ENCODE measurements around the gene EPHB1. TPM values are rescaled to one million over a fixed set of nuclear protein-coding genes. Genes with fewer than 3 reads are reported as not detected.

Gene EPHB1
- total and polyA plus RNA-seq, 2 of the 13 experiments (the other 11 are each of a cell fraction or from before 2014, with no cell fraction given) = 0.07 to 0.21 TPM

DNA sequence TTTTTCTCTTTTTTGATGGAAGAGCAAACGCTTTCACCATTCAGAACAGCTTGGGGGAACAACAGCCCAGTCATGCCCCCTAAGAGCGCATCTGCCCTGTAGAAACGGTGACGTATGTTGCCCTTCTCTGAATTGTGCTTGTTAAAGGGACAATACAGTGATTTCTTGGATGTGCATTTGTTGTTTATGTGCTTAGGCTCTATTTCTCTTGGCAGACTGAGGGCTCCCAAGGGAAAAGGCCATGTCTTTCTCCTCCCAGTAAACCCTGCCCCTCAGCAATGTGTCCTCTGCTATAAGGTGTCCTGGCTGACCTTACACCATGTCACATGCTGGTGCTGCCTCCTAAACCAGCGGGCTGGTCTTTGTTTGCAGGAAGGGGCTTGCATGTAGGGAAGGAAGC is 346.1 kb downstream of the EPHB1 start:
- Histone ChIP-seq H3K27ac (ENCODE audit: extremely low read length, insufficient read depth, low read length) (no peak overlapping the region), H3K4me1 (ENCODE audit: insufficient read depth, low read length) (no peaks in the 10 kb centered on the region), H2AFZ (ENCODE audit: low read length) (no peak overlapping the region), H3K9me3 (ENCODE audit: low read length) (no peaks in the 10 kb centered on the region), H3K4me2 (ENCODE audit: low read depth, low read length) (no peak overlapping the region), H3K4me3 (replicated peaks in 1 of 3; ENCODE audit: insufficient read depth in 1 of 3, low read depth in 2 of 3, low read length in 3 of 3) (no peak overlapping the region), H3K9ac (ENCODE audit: insufficient read depth, low read depth, low read length) (no peak overlapping the region), H3K27me3 (ENCODE audit: control insufficient read depth in 1 of 2, insufficient read depth in 2 of 2, low read length in 2 of 2) (no peaks in the 10 kb centered on the region), H4K20me1 (ENCODE audit: insufficient read depth, low read length) (no peaks in the 10 kb centered on the region), H3K79me2 (ENCODE audit: insufficient read depth, low read length) (no peaks in the 10 kb centered on the region), H3K36me3 (replicated peaks in 1 of 2; ENCODE audit: control insufficient read depth in 1 of 2, insufficient read depth in 2 of 2, low read length in 2 of 2) (no peaks in the 10 kb centered on the region)
- TF ChIP-seq, protein P1, sequence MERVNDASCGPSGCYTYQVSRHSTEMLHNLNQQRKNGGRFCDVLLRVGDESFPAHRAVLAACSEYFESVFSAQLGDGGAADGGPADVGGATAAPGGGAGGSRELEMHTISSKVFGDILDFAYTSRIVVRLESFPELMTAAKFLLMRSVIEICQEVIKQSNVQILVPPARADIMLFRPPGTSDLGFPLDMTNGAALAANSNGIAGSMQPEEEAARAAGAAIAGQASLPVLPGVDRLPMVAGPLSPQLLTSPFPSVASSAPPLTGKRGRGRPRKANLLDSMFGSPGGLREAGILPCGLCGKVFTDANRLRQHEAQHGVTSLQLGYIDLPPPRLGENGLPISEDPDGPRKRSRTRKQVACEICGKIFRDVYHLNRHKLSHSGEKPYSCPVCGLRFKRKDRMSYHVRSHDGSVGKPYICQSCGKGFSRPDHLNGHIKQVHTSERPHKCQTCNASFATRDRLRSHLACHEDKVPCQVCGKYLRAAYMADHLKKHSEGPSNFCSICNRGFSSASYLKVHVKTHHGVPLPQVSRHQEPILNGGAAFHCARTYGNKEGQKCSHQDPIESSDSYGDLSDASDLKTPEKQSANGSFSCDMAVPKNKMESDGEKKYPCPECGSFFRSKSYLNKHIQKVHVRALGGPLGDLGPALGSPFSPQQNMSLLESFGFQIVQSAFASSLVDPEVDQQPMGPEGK (CRISPR knock-in tag; IDR thresholded peaks at IDR 0.05) = no peak
- TF ChIP-seq RCOR2 (CRISPR knock-in tag; IDR thresholded peaks at IDR 0.05) (no peak), MEIS1 (CRISPR knock-in tag; IDR thresholded peaks at IDR 0.05; ENCODE audit: borderline replicate concordance) (no peak), ZNF781 (CRISPR knock-in tag; IDR thresholded peaks at IDR 0.05; ENCODE audit: borderline replicate concordance, not compliant biosample characterization) (no peak)
- TF ChIP-seq, protein P2, sequence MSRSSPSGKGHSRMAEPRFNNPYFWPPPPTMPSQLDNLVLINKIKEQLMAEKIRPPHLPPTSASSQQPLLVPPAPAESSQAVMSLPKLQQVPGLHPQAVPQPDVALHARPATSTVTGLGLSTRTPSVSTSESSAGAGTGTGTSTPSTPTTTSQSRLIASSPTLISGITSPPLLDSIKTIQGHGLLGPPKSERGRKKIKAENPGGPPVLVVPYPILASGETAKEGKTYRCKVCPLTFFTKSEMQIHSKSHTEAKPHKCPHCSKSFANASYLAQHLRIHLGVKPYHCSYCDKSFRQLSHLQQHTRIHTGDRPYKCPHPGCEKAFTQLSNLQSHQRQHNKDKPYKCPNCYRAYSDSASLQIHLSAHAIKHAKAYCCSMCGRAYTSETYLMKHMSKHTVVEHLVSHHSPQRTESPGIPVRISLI (CRISPR knock-in tag; IDR thresholded peaks at IDR 0.05; ENCODE audit: borderline replicate concordance) = no peak
- POLR2A ChIA-PET = no interaction called here
- intact Hi-C loops (cut with micrococcal nuclease; ENCODE audit: unreplicated experiment) = no loop called here
- ATAC-seq (no peak), FAIRE-seq (no peak), DNase-seq (ENCODE audit: low spot score) (no peak)
- in situ Hi-C loops (cut with HindIII; ENCODE audit: extremely low pct_ligation_motif_present, low pct_unique_long_range_greater_than_20kb) = no loop called here
- no TSS peak for BruUV-seq (replicated peaks)
- 10% methylated on average over 5 of the region's 5 CpGs for WGBS (ENCODE audit: low lambda C conversion rate)
- CTCF ChIA-PET (ENCODE audit: low intra/inter-chr PET ratio, low total read pairs) = no interaction called here

- no peaks in the 10 kb centered on the region for H3K79me2 ChIP-seq (ENCODE audit: insufficient read depth, low read length)
- no peaks in the 10 kb centered on the region for H4K20me1 ChIP-seq (ENCODE audit: insufficient read depth, low read length)
- intact Hi-C loops (cut with micrococcal nuclease; ENCODE audit: unreplicated experiment) = no loop called here
- H3K4me1 ChIP-seq (ENCODE audit: insufficient read depth, low read length) = no peaks in the 10 kb centered on the region
- no peak overlapping the region for H2AFZ ChIP-seq (ENCODE audit: low read length)
- DNase-seq (ENCODE audit: low spot score) = no peak
- ChIA-PET CTCF (ENCODE audit: low intra/inter-chr PET ratio, low total read pairs) (no interaction called here), POLR2A (no interaction called here)
- in situ Hi-C loops (cut with HindIII; ENCODE audit: extremely low pct_ligation_motif_present, low pct_unique_long_range_greater_than_20kb) = no loop called here
- H3K4me2 ChIP-seq (ENCODE audit: low read depth, low read length) = no peak overlapping the region
- no peak overlapping the region for H3K4me3 ChIP-seq (replicated peaks in 1 of 3; ENCODE audit: insufficient read depth in 1 of 3, low read depth in 2 of 3, low read length in 3 of 3)
- no peak overlapping the region for H3K9ac ChIP-seq (ENCODE audit: insufficient read depth, low read depth, low read length)
- FAIRE-seq = no peak
- BruUV-seq (replicated peaks) = no TSS peak
- no peak overlapping the region for H3K27ac ChIP-seq (ENCODE audit: extremely low read length, insufficient read depth, low read length)
- WGBS (ENCODE audit: low lambda C conversion rate) = 31% methylated on average over 2 of the region's 2 CpGs
- H3K9me3 ChIP-seq (ENCODE audit: low read length) = no peaks in the 10 kb centered on the region
- H3K27me3 ChIP-seq (ENCODE audit: control insufficient read depth in 1 of 2, insufficient read depth in 2 of 2, low read length in 2 of 2) = no peaks in the 10 kb centered on the region
- no peaks in the 10 kb centered on the region for H3K36me3 ChIP-seq (replicated peaks in 1 of 2; ENCODE audit: control insufficient read depth in 1 of 2, insufficient read depth in 2 of 2, low read length in 2 of 2)
- no peak for ATAC-seq
- TF ChIP-seq SNAI1 (CRISPR knock-in tag; IDR thresholded peaks at IDR 0.05; ENCODE audit: borderline replicate concordance) (no peak), ZKSCAN5 (CRISPR knock-in tag; IDR thresholded peaks at IDR 0.05) (no peak), SMAD1 (CRISPR knock-in tag; IDR thresholded peaks at IDR 0.05; ENCODE audit: borderline replicate concordance, low read depth) (no peak), ZBTB38 (CRISPR knock-in tag; IDR thresholded peaks at IDR 0.05) (no peak), ADNP (CRISPR knock-in tag; IDR thresholded peaks at IDR 0.05) (no peak), ZNF234 (CRISPR knock-in tag; conservative IDR thresholded peaks at IDR 0.05) (no peak), PRMT3 (CRISPR knock-in tag; IDR thresholded peaks at IDR 0.05; ENCODE audit: borderline replicate concordance, low read depth) (no peak), ZNF317 (CRISPR knock-in tag; IDR thresholded peaks at IDR 0.05) (no peak), ZNF367 (CRISPR knock-in tag; IDR thresholded peaks at IDR 0.05; ENCODE audit: borderline replicate concordance) (no peak), HOXA5 (CRISPR knock-in tag; IDR thresholded peaks at IDR 0.05) (no peak), SETDB1 (CRISPR knock-in tag; IDR thresholded peaks at IDR 0.05; ENCODE audit: borderline replicate concordance) (no peak), HDAC6 (IDR thresholded peaks at IDR 0.05; ENCODE audit: low read depth, low read length) (no peak)
Measured at GRCh38 chr3:135141672-135142071, 346.6 kb downstream of the EPHB1 start.
